Measurements from ENCODE around the gene INTS11. TPM values are rescaled to one million over a fixed set of nuclear protein-coding genes. Genes with fewer than 3 reads are reported as not detected.

INTS11 gene
- polyA plus RNA-seq, 1 experiment = 95.8 TPM

- H3K4me3 ChIP-seq (ENCODE audit: low read depth, low read length) = no peak overlapping the region
- TF ChIP-seq CTCF (IDR thresholded peaks at IDR 0.05; ENCODE audit: insufficient read depth, low read depth, low read length) = no peak
Observed at GRCh38 chr1:1292851-1293250, 31.6 kb downstream of the INTS11 start.

GRCh38 chr1:1292442-1292779 is 32.0 kb downstream of the INTS11 start:
- no peak overlapping the region for H3K4me3 ChIP-seq (ENCODE audit: low read depth, low read length)
- TF ChIP-seq CTCF (IDR thresholded peaks at IDR 0.05; ENCODE audit: insufficient read depth, low read depth, low read length) = no peak
- ChIA-PET POLR2A (interaction anchor here (0.6 kb wide), 1 partner anchor 19 kb away, joined by 3 read pairs; no protein-coding TSS in a partner anchor), CTCF (interaction anchor here (0.7 to 3.9 kb wide), 8 partner anchors 8 to 276 kb away, joined by 3 to 76 read pairs (median 4); no protein-coding TSS in a partner anchor)
- no peak for DNase-seq (ENCODE audit: low read depth)
- H3K36me3 ChIP-seq (ENCODE audit: control insufficient read depth, insufficient read depth, low read length) = peaks cover 14% of the 10 kb centered on the region
- H3K27me3 ChIP-seq (ENCODE audit: control insufficient read depth, insufficient read depth, low read length) = no peaks in the 10 kb centered on the region

More at GRCh38 chr1:1292851-1293250, 31.6 kb downstream of the INTS11 start:
- Histone ChIP-seq H3K36me3 (ENCODE audit: control insufficient read depth, insufficient read depth, low read length) (peaks cover 15% of the 10 kb centered on the region), H3K27me3 (ENCODE audit: control insufficient read depth, insufficient read depth, low read length) (no peaks in the 10 kb centered on the region)
- CTCF ChIA-PET = interaction anchor here (3.9 kb wide), 1 partner anchor 172 kb away, joined by 76 read pairs; no protein-coding TSS in a partner anchor
- POLR2A ChIA-PET = no interaction called here
- DNase-seq (ENCODE audit: low read depth) = no peak

GRCh38 chr1:1291548-1292441 is 32.7 kb downstream of the INTS11 start:
- TF ChIP-seq CTCF (IDR thresholded peaks at IDR 0.05; ENCODE audit: insufficient read depth, low read depth, low read length) = peak; percentile 57
- Histone ChIP-seq H3K36me3 (ENCODE audit: control insufficient read depth, insufficient read depth, low read length) (peaks cover 13% of the 10 kb centered on the region), H3K4me3 (ENCODE audit: low read depth, low read length) (no peak overlapping the region), H3K27me3 (ENCODE audit: control insufficient read depth, insufficient read depth, low read length) (no peaks in the 10 kb centered on the region)
- CTCF ChIA-PET = interaction anchor here (0.7 to 3.9 kb wide), 10 partner anchors 9 to 276 kb away, joined by 3 to 76 read pairs (median 4); no protein-coding TSS in a partner anchor
- POLR2A ChIA-PET = interaction anchor here (0.6 kb wide), 1 partner anchor 20 kb away, joined by 3 read pairs; no protein-coding TSS in a partner anchor
- DNase-seq (ENCODE audit: low read depth) = no peak

DNA sequence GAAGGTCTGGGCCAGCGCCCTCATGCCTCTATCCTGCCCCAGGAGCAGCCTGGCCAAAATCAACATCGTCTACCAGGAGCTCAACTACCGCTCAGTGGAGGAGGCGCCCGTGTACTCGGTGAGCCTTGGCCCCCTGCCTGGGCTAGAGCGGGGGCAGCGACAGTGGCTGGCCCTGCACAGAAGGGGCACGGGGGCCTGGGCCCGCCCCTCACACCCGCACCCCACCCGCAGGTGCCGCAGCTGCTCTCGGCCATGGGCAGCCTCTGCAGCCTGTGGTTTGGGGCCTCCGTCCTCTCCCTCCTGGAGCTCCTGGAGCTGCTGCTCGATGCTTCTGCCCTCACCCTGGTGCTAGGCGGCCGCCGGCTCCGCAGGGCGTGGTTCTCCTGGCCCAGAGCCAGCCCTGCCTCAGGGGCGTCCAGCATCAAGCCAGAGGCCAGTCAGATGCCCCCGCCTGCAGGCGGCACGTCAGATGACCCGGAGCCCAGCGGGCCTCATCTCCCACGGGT is 33.4 kb downstream of the INTS11 start:
- Histone ChIP-seq H3K27me3 (ENCODE audit: control insufficient read depth, insufficient read depth, low read length) (no peaks in the 10 kb centered on the region), H3K4me3 (ENCODE audit: low read depth, low read length) (no peak overlapping the region), H3K36me3 (ENCODE audit: control insufficient read depth, insufficient read depth, low read length) (peaks cover 10% of the 10 kb centered on the region)
- TF ChIP-seq CTCF (IDR thresholded peaks at IDR 0.05; ENCODE audit: insufficient read depth, low read depth, low read length) = no peak
- no peak for DNase-seq (ENCODE audit: low read depth)
- CTCF ChIA-PET = interaction anchor here (0.5 to 3.9 kb wide), 10 partner anchors 10 to 275 kb away, joined by 3 to 76 read pairs (median 4); no protein-coding TSS in a partner anchor
- POLR2A ChIA-PET = no interaction called here

- ChIA-PET POLR2A (no interaction called here), CTCF (interaction anchor here (0.7 to 3.9 kb wide), 7 partner anchors 8 to 170 kb away, joined by 3 to 76 read pairs (median 3); no protein-coding TSS in a partner anchor)
- Histone ChIP-seq H3K4me3 (ENCODE audit: low read depth, low read length) (no peak overlapping the region), H3K27me3 (ENCODE audit: control insufficient read depth, insufficient read depth, low read length) (no peaks in the 10 kb centered on the region), H3K36me3 (ENCODE audit: control insufficient read depth, insufficient read depth, low read length) (peaks cover 5% of the 10 kb centered on the region)
- DNase-seq (ENCODE audit: low read depth) = no peak
- peak; percentile 52 for TF ChIP-seq CTCF (IDR thresholded peaks at IDR 0.05; ENCODE audit: insufficient read depth, low read depth, low read length)
Observed at GRCh38 chr1:1290238-1290731, 34.2 kb downstream of the INTS11 start.
